GM19035 (cell line): ENCODE results near the gene ELL.
"Not testable (repeated sequence)": the region's sequence is repeated elsewhere in the genome, so short reads cannot be mapped to it uniquely, and the experiment has no call there.

ENCODE experiments used
- ATAC-seq: cut with Tn5 transposase; IDR thresholded peaks from one replicate; pipeline ENCODE4 v1.9.1; 2021; ENCODE audit not compliant: unreplicated experiment

ELL gene

GRCh38 chr19:18532168-18532890 is 10.5 kb upstream of the ELL start:
- ATAC-seq: no peak

- no peak for ATAC-seq
Measured at GRCh38 chr19:18531485-18531884, 9.6 kb upstream of the ELL start.

- ATAC-seq: no peak
Measured at GRCh38 chr19:18529782-18530181, 7.9 kb upstream of the ELL start.

GRCh38 chr19:18526316-18526715 is 4.4 kb upstream of the ELL start:
- no peak for ATAC-seq

GRCh38 chr19:18523841-18524240 is 2.0 kb upstream of the ELL start:
- ATAC-seq: no peak

GRCh38 chr19:18522862-18523440 is 1.1 kb upstream of the ELL start:
- not testable (repeated sequence) for ATAC-seq

- ATAC-seq: peak; percentile 85
Measured at GRCh38 chr19:18522124-18522861, 423 bp upstream of the ELL start.

- ATAC-seq: peak; percentile 1
Measured at GRCh38 chr19:18520848-18521691, 800 bp downstream of the ELL start.

- no peak for ATAC-seq
Measured at GRCh38 chr19:18519962-18520847, 1.7 kb downstream of the ELL start.

- ATAC-seq: no peak
Measured at GRCh38 chr19:18518639-18519038, 3.2 kb downstream of the ELL start.

- no peak for ATAC-seq
Measured at GRCh38 chr19:18517606-18518005, 4.3 kb downstream of the ELL start.

GRCh38 chr19:18515959-18516358 is 5.9 kb downstream of the ELL start:
- no peak for ATAC-seq

GRCh38 chr19:18514800-18515682 is 6.8 kb downstream of the ELL start:
- no peak for ATAC-seq

- no peak for ATAC-seq
Measured at GRCh38 chr19:18513868-18514267, 8.0 kb downstream of the ELL start.

- ATAC-seq: no peak
Measured at GRCh38 chr19:18510216-18510615, 11.7 kb downstream of the ELL start.

- no peak for ATAC-seq
Measured at GRCh38 chr19:18508585-18508984, 13.3 kb downstream of the ELL start.

GRCh38 chr19:18507727-18508440 is 14.0 kb downstream of the ELL start:
- ATAC-seq: no peak

GRCh38 chr19:18507021-18507726 is 14.7 kb downstream of the ELL start:
- no peak for ATAC-seq
